ENCODE data around the gene CYB5R4.

DNA sequence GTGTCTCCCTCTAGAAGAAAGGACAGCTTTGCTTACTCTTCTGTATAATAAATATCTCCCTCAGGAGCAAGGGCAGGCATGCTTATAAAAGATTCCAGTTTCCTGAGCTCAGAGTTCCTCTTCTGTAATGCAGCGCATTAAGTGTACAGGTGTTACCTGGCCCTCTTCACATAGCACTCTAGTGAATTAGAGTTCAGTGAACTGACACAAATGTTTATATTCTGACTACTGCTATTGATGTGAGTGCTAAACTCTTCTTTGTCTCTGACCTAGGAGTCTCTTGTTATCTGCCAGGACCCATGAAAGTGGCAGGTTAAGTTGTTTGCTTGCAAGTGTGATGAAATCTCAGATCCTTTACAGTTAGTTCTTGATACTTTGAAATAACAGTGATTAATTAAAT, 33.5 kb downstream of the CYB5R4 start:
- TF ChIP-seq CTCF (IDR thresholded peaks at IDR 0.05) (no peak), ZFX (IDR thresholded peaks at IDR 0.05; ENCODE audit: borderline replicate concordance) (no peak)

Data from 22Rv1 (cell line).